HG02943 (cell line): ENCODE data around the gene GTF3C1.
"Not testable (repeated sequence)": the region's sequence is repeated elsewhere in the genome, so short reads cannot be mapped to it uniquely, and the experiment has no call there.

Experiments used
- ATAC-seq: cut with Tn5 transposase; IDR thresholded peaks from one replicate; pipeline ENCODE4 v1.9.1; 2021; ENCODE audit warnings: mild to moderate bottlenecking, low read depth, moderate library complexity; ENCODE audit not compliant: unreplicated experiment

The GTF3C1 gene

DNA sequence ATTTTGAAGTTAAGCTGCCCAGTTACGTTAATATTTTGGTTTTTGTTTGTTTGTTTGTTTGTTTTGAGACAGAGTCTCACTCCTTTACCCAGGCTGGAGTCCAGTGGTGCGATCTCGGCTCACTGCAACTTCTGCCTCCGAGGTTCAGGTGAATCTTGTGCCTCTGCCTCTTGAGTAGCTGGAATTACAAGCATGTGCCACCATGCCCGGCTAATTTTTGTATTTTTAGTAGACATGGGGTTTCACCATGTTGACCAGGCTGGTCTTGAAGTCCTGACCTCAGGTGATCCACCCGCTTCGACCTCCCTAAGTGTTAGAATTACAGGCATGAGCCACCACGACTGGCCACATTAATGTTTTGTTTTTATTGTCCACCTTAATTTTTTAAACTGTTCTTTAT, 21.3 kb upstream of the GTF3C1 start:
- not testable (repeated sequence) for ATAC-seq

DNA sequence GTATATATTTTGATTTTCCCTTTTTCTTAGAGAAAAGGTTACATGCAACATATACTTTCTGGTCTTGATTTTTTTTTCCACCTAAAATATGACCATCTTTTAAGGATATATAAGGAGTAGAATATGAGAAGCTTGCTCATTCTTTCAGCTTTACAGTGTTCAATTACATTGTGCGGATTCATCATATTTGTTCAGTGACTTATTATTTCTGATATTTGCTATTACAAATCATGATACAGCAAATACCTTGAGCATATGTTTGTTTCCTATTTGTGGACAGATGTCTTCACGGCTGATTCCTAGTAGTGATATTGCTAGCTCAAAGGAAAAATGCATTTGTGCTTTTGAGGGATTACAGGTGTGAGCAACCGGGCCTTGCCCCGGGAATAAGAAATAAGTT, 18.4 kb upstream of the GTF3C1 start:
- no peak for ATAC-seq

DNA sequence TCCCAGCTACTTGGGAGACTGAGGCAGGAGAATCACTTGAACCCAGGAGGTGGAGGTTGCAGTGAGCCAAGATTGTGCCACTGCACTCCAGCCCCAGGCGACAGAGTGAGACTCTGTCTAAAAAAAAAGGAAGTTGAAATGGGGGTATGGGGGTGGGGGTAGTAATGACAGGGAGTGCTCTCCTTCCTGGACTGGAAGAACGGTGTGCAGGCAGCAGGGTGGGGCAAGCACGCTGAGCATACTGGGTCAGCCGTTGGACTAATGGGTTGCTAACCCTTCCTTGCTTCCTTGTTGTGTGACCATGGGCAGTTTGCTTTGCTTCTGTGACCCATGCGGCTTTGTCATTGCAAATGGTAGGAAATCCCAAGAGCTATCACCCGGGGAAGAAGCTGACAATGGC, 16.7 kb upstream of the GTF3C1 start:
- no peak for ATAC-seq

DNA sequence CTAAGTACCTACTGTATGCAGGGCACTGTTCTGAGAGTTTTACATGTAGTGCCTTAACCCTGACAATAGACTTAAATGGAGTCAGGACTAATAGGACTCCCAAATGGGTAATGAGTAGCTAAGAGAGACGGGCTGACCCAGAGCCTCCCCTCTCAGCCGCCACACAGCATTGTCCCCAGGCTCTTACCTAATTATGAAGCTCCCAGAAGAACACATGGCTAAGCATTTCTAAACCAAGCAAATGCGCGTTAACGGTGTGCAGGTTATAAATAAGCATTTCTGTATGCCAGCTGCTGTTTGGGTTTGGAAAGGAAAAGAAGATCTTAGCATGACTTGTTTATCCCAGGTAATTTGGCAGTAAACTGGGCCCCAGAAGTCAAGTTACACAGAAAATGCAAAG, 14.5 kb upstream of the GTF3C1 start:
- ATAC-seq = no peak

DNA sequence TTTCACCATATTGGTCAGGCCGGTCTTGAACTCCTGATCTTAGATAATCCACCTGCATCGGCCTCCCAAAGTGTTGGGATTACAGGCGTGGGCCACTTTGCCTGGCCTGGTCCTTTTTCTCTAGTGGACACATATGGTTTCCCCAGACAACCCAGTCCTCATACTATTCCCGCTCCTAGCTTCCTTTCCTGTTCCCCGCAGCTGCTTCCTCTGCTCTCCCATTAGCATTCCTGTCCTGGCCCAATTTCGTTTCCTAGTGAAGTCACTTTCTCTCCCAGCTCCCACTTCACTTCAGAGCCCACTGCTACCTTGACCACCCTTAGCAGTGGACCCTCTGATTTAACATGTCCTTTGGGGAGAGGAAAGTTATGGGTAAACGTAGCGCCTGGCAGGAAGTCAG, 11.5 kb upstream of the GTF3C1 start:
- no peak for ATAC-seq

DNA sequence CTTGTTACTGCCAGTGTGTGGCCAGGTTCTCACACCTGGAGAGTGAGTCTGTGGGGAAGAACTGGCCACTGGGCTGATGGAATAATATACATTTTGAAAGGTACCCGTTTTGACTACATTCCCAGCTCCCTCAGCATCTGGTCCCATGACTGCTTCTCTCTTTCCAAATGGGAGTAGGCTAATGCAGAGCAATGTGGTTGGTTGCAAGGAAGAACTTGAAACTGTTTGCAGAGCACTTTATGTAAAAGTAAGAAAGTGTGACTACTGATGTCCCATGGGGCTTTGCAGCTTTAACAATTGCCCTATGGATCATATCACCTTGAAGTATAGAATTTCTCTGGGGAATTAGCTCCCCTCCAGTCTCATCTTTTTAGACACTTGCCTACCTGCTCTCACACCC, 9.2 kb upstream of the GTF3C1 start:
- no peak for ATAC-seq

DNA sequence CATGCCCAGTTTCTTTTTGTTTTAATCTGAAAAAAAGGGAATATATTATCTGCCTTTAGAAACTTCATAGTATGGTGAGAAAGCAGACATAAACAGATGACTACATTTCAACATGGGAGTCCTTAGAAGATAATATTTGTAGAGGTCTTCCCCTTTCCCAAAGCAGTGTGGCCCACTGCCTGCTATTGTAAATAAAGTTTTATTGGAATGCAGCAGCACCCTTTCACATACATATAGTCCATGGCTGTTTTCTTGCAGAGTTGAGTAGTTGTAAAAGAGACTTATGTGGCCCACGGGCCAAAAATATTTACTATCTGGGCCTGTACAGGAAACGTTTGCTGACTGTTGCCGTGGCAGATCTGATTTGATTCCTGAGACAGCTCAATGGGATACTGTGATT, 8.7 kb upstream of the GTF3C1 start:
- no peak for ATAC-seq

DNA sequence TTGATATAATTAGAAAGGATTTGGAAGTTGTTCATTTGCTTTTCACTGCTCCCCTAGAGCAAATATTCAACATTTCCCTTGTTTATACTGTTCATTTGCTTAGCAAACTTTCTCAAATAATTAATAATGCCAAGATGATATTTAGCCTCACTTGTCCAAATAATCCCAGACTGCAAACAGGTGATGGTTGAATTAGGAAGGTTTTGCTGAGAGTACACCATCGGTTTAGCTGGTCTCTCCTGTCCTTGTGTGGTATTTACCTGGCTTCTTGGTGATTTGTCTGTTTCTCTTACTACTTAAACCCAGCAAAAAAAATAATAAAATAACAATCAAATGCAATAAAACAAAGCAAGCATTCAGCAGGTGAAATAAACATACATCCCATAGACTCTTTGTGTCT, 6.8 kb upstream of the GTF3C1 start:
- ATAC-seq = no peak

DNA sequence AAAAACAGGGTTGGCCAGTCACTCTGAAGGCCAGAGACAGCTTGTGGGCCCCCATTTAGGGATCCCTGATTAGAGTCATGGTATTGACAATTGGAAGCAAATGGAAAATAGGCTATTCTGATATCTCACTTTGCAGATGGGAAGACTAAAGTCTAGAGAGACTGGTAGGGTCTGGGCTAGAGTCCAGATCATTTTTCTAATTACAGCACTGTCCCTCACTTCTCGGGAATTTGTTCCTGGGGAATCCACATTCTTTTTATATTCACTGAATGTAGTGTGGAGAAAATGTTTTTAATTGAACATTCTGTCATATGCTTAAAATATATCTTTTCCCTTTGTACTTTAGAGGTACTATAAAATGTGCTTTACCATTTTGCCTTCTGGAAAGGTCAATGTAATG, 1.3 kb upstream of the GTF3C1 start:
- no peak for ATAC-seq

DNA sequence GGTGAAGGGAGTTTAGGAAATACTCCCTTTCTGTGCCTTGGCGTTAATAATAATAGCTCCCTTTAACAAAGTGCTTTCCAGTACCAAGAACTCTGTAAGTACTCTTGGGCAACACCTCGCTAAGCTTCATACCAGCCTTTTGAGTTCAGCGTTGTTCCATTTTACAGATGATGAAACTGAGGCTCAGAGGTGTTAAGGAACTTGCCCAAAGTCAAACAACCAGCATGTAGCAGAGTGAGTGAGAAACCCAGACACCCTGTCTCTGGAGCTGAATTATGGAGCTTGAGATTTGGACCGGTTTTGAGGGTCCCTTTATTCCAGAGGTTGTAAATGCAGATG, 838 bp upstream of the GTF3C1 start:
- ATAC-seq = no peak

DNA sequence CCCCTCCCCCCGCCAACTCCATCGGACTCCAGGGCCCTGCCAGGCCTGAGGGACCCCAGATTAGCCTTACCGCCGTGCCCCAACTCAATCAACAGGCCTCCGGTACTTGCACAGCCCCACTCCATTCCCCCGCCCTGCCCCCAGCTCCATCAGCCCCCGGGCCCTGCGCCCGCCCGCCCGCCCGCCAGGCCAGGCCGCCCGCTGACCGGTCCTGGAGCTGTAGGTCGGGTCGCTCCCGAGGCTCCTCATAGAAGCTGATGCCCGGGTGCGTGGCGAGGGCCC, 308 bp downstream of the GTF3C1 start:
- ATAC-seq = peak; percentile 22

DNA sequence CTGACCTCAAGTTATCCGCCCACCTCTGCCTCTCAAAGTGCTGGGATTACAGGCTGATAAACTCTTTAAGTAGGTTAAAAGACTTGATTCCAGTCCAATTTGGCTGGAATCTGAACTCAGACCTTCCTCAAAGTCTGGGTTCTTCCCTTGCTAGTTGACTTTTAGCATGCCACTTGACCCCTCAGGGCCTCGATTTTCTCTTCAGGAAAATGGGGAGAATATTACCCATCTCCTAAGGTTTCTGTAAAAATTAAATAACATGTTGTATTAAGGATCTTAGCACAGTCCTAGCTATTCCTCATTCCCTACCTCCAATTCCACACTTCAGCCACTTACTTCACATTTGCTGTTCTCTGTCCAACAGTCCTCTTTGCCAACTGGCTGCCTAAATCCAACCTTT, 1.9 kb downstream of the GTF3C1 start:
- ATAC-seq = no peak

DNA sequence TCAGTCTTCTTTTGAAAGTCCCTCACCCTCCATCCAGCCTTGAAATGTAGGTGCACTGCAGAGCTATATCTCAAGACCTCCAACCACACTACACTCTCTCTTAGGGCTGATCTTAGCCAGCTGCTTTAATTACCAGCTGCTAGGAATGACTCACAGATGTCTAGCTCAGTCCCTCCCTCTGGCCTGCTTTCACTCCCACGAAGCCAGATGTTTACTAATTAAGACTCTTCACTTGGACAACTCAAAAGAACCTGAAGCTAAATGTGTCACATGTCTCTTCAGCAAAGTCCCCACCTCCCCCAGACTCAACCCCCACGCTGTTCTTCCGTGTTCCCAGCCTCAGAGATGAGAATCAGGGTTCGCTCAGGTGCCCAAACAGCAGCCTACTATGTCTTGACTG, 2.6 kb downstream of the GTF3C1 start:
- ATAC-seq = no peak

DNA sequence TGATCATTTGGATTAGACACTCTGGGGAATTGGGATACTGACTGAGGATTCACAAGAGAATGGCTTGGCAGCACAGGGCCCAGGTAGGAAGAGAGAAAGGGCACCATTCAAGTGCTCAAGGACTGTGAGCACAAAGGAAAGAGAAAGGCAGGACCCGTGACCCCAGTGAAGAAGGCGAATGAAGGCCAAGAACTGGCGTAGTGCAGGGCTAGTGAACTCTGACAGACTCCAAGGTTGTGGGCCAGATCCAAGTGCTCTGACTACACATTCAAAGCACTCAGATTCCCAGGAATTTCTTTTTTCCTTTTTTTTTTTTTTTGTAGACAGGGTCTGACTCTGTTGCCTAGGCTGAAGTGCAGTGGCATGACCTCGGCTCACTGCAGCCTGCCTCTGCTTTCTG, 5.0 kb downstream of the GTF3C1 start:
- ATAC-seq = no peak

DNA sequence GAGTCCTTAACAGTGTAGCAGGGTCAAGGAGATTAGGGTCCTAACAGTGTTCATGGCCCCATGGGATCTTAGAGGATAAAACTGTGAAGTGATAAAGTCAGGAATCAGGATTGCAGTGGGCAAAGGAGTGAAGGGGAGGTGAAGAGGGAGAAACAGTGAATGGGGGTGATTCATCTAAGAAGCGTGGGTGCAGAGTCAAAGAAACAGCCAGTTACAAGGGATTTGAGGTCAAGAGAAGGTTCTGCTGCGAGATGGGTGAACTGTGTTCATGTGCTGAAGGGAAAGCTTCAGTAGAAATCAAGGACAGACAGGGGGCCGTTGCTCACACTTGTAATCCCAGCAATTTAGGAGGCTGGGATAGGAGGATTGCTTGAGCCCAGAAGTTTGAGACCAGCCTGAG, 5.9 kb downstream of the GTF3C1 start:
- no peak for ATAC-seq

DNA sequence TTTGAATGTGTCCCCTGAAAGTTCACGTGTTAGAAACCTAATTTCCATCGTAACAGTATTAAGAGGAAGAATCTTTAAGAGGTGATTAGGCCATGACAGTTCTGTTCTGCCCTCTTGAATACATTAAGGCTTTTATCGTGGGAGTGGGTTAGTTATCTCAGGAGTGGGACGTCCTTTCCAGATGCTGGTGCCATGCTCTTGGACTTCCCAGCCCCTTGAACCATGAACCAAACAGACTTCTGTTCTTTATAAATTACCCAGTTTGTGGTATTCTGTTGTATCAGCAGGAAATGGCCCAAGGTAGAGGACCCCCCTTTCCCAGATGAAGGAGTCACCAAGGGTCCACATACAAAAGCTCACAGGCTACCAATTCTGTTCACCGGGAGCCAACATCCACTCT, 10.1 kb downstream of the GTF3C1 start:
- no peak for ATAC-seq

DNA sequence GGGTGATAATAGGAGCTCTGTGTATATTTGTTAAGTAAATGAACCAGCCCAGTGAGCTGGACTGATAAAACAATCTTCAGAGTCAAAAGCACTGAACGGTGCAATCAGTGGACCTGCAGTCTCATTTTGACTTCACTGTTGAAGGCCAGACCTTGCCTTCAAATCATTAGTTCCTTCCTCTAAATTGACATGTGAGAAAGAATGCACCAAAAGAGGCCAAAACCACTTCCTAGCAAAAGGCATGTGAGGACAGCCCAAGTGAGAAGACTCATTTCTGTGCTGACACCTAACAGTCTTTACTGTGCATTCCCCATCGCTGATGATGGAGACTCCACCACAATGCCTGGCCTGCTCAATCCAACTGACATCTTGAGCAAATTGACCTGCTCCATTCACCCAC, 10.6 kb downstream of the GTF3C1 start:
- ATAC-seq = no peak

DNA sequence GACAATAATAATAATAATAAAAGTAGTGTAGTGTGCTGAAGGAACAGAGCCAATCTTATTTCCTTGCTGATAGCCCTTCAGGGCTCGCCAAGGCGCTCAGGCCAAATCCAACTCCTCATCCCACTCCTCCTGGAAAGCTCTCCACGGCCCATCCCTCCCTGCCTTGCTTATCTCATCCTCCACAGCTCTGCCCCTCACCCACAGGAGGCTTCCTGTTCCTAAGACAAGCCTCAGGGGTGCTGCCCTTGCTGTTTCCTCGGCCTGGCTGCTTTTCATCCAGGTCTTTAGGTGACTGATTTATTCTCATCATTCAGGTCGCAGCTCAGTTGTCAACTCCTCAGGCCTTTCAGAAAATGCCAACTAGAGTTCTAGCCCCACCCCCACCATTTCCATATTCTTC, 11.2 kb downstream of the GTF3C1 start:
- no peak for ATAC-seq

DNA sequence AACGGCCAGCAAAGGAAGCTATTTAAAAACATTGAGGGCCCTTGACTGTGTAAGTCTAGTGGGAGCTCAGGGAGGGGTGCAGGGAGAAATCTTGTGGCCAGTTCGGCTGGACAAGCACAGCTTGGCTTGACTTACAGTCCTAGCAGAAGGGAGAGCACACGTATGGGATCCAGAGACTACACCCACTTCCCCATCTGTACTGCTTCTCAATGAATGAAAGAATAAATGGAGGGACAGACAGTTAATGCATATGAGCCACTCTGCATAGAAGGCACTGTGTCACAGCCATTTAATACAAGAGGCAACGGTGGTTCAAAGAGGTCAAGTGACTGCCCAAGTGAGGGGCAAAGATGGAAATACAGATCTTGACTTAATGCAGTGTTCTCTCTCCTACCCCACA, 15.5 kb downstream of the GTF3C1 start:
- ATAC-seq = no peak

DNA sequence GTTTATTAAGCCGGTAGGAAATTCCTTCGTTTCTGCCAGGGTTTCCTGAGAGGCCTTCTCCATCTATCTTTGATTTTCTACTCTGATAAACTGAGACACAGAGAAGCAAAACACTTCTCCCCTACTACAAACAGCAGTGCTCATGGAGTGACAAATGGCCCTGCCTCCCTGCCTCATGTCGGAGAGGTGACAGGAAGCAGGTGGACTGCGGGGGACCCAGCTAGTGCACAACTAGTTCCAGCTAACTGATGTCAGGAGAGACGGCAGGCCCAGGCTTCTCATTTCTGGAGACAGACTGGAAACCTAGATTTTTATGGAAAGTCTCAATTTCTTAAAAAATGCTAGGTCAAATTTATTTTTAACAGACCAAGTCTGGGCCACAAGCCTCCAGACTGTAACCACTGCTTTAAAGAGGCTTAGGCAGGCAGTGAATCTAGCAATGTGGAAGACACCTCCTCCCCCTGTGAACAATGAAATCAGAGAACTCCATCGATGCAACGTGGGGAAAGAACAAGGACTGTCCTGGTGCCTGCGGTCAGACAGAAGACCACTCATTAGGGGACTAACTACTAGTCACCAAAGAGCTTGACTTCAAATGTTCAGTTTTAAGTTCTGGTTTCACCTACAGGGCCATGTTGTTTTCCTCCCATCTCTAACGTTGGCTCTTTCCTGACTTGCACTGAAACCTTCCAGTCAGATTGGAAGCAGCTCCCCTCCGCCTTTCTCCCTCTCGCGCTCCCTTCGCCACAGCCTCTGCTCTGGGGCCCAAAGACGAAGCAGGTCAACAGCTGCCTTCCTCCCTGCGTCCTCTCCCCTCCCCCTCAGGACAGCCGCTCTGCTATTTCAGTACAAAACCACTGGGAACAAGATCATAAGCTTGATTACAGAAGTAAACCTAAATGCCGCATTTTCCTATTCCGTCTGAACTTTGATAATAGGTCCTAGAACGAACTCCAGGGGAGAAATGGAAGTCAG, 17.6 kb downstream of the GTF3C1 start:
- ATAC-seq = no peak

DNA sequence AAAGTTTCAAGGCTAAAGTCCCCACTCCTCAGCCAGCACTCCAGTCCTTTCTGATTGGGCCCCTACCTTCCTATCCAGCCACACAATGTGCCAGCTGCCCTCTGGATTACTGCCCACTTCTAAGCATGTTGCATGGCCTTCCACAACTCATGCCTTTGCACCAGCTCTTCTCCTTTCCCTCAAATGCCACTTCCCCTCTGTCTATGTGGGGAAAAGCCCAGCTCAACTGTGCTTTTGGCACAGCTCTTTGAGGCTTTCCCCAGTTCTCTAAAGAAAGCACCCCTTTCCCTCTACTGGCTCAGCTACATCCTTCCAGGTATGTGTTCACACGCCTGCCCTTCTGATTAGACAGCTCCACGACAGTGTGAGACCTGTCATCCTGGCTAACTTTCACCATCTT, 18.5 kb downstream of the GTF3C1 start:
- no peak for ATAC-seq

DNA sequence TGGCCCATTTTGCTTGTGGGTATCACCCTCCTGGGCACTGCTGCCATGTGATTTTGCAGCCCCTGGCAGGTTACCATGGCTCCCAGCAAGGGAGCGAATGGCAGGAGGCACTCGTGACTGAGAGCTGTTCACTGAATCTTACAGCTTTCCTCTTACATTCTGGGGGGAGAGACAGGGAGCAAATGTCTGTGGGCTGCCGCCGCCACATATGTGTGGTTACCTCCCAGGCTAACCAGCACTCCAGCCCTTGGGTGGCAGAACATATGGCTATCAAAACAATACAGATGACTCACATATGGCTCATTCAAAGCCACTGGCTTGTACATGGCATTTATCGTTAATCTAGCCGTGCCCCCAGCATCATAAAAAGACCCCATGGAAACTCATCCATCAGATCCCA, 19.8 kb downstream of the GTF3C1 start:
- ATAC-seq = no peak

DNA sequence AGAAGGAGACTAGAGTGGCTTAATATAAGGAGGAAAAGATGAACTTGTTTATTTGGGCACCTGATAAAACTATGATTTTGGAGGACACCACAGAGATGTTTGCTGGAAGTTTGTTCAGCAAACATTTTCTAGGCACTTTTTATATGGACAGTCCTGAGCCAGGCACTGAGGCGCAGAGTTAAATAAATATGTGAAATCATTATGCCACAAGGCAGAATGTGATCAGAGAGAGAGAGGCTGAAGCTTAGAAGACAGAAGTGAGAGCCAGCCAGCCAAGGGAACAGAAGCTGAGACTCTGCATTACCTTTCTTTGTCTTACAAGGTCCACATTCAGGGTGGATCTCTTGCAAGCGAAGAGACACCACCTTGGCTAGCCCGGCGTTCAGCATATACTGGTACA, 21.4 kb downstream of the GTF3C1 start:
- no peak for ATAC-seq
